Naive thymus-derived CD8-positive, alpha-beta T cell (primary cell): ENCODE measurements around the gene FBXL15. TPM values are rescaled to one million over a fixed set of nuclear protein-coding genes. Genes with fewer than 3 reads are reported as not detected.

ENCODE experiments used
- ATAC-seq, 2 donors: fragments of 150-1000 bp; cut with Tn5 transposase in 1 of 2; sonication (Bioruptor Pico), chemical (Tn5 transposase) in 1 of 2; 1 replicate in 1 of 2; 2 replicates in 1 of 2; pipeline ENCODE4 v1.10.0; 2021; ENCODE audit warnings: mild to moderate bottlenecking in 2 of 2, moderate library complexity in 2 of 2
- POLR2A ChIA-PET: fragments of 350-600 bp; sonication (Branson Sonifier 250); formaldehyde crosslinking; loops from one replicate; lab custom pipeline; 2021; ENCODE audit warnings: antibody characterized with exemption; lab: Charles Lee
- DNase-seq, 10 donors: peaks; one replicate each; pipeline versions ENCODE4 v3.0.0 to v3.0.0-alpha.2; 2020 to 2022
- H3K27ac Mint-ChIP-seq, 10 donors: one replicate each; pipeline ENCODE4 v1.8.0; 2020 to 2022; ENCODE audit warnings: mild to moderate bottlenecking in 10 of 10, mixed read lengths in 10 of 10, moderate library complexity in 4 of 10, inconsistent platforms in 1 of 10
- H3K27me3 Mint-ChIP-seq, 5 donors: one replicate each; pipeline ENCODE4 v1.8.0; 2021 to 2022; ENCODE audit warnings: mixed read lengths in 5 of 5
- H3K36me3 Mint-ChIP-seq, 3 donors: one replicate each; pipeline ENCODE4 v1.8.0; 2020 to 2022; ENCODE audit warnings: mixed read lengths in 3 of 3, mild to moderate bottlenecking in 2 of 3, inconsistent platforms in 1 of 3
- H3K4me1 Mint-ChIP-seq, 4 donors: one replicate each; pipeline ENCODE4 v1.8.0; 2021 to 2022; ENCODE audit warnings: mixed read lengths in 4 of 4
- H3K4me3 Mint-ChIP-seq, 10 donors: one replicate each; pipeline ENCODE4 v1.8.0; 2020 to 2022; ENCODE audit warnings: mild to moderate bottlenecking in 10 of 10, mixed read lengths in 10 of 10, moderate library complexity in 6 of 10, inconsistent platforms in 1 of 10
- H3K9me3 Mint-ChIP-seq, 9 donors: one replicate each; pipeline ENCODE4 v1.8.0; 2020 to 2022; ENCODE audit warnings: mixed read lengths in 9 of 9, mild to moderate bottlenecking in 3 of 9, inconsistent platforms in 1 of 9, moderate library complexity in 1 of 9
- polyA plus RNA-seq, 3 donors: library from polyadenylated mRNA; unstranded; fragments of 300-500 nt; fragmentation: Illumina TruSeq; gene quantifications; one replicate each; pipeline ENCODE4 v1.2.3, GENCODE V29; 2021
- total RNA-seq, 8 experiments: library from RNA in 2 of 8; stranded (reverse) in 2 of 8; gene quantifications; one replicate each; pipeline ENCODE4 v1.2.3 and lab custom pipeline; 2021 to 2026

The FBXL15 gene
- total and polyA plus RNA-seq, 5 experiments from 2014 or later = 18.7 to 35.5 (median 26.8) TPM

DNA sequence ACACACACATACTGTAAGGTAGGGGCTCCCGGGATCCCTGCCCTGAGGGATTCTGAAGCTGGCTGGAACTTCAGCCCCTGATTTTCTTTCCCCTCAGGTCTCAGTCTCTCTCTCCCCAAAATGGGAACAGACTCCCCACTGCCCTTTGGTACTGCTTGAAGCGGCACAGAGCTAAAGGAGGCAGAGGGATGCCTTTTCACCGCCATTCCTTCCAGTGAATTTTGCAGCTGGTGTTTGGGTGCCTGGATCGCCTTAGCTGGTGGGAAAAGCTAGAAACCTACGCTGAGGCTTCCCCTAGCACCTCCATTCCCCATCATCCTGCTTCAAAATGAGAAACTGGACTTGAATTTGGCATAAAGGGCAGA, 14.5 kb downstream of the FBXL15 start:
- peaks cover 0 to 2% (median 0%) of the 10 kb centered on the region in 5 donors for H3K27me3 Mint-ChIP-seq
- POLR2A ChIA-PET = interaction anchor here (0.9 to 7.5 kb wide), 11 partner anchors 10 to 66 kb away, joined by 3 to 184 read pairs (median 7); partner anchors contain the start of genes C10orf95, FBXL15 and NFKB2
- peak overlapping the region; percentile 81 to 95 (median 86) for H3K4me3 Mint-ChIP-seq
- no peak for DNase-seq
- peaks cover 34 to 68% (median 66%) of the 10 kb centered on the region in 4 donors for H3K4me1 Mint-ChIP-seq
- H3K9me3 Mint-ChIP-seq = no peaks in the 10 kb centered on the region
- H3K27ac Mint-ChIP-seq = peak overlapping the region; percentile 83 to 97 (median 94)
- peaks cover 0 to 8% (median 0%) of the 10 kb centered on the region in 3 donors for H3K36me3 Mint-ChIP-seq
- ATAC-seq = no peak

DNA sequence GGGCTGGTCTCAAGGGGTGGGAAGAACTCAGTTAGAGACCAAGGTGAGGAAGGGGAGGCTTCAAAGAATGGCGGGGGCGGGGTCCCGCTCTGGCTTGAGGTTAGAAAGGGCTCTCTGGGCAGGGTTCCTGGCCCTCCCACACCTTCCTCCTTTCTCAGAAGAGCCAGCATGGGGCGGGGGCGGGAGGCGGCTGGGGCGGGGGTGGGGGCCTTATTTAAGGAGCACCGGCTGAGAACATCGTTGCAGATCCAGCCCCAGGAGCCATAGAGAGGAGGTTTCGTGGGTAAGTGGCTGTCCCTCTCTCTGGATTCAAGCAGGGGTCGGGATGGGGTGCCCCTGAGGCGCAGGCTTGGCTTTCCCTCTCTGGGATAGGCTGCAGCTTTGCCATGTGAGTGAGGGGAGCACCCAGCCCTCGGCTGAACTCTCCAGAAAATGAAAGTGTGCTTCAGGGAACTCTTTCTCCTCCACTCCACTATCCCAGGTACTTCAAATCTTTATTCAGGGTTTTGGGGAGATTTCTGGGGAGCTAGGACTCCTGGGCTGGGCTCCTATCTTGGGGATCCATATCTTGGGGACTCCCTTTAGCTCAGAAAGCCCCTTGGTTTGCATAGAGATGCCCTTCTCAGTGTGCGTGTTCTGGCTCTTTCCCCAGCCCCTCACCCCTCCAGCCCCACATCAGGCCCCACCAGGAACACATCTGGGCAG, 15.0 kb downstream of the FBXL15 start:
- POLR2A ChIA-PET = interaction anchor here (0.6 to 7.5 kb wide), 12 partner anchors 10 to 181 kb away, joined by 3 to 184 read pairs (median 6); partner anchors contain the start of genes C10orf95, FBXL15 and NFKB2
- DNase-seq (peak in 2 of 10 donors; percentile 20 to 36), ATAC-seq (peak in 1 of 2 donors; percentile 18)
- no peaks in the 10 kb centered on the region for H3K9me3 Mint-ChIP-seq
- peaks cover 0 to 8% (median 0%) of the 10 kb centered on the region in 3 donors for H3K36me3 Mint-ChIP-seq
- H3K4me1 Mint-ChIP-seq = peaks cover 34 to 68% (median 66%) of the 10 kb centered on the region in 4 donors
- H3K27me3 Mint-ChIP-seq = peaks cover 0 to 2% (median 0%) of the 10 kb centered on the region in 5 donors
- peak overlapping the region; percentile 81 to 95 (median 86) for H3K4me3 Mint-ChIP-seq
- H3K27ac Mint-ChIP-seq = peak overlapping the region; percentile 83 to 97 (median 94)

DNA sequence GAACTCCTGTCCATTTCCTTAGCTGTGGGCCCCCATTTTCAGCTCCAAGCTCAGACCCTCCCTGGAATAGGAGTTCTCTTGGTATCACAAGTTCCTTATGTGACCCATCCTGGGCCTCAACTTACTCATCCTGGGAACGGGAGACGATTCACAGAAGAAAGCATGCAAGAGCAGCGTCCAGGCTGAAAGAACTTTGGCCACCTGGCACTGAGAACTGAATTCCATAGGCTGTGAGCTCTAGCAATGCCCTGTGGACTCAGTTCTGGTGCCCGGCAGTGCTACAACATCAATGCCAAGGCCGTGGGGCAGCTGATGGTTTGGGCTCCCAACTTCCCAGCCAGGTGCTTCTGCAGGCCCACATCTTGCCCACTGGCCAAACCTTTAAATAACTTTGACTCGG, 15.7 kb downstream of the FBXL15 start:
- H3K27ac Mint-ChIP-seq = peak overlapping the region; percentile 82 to 97 (median 92)
- no peak for ATAC-seq
- POLR2A ChIA-PET = interaction anchor here (0.6 to 7.5 kb wide), 12 partner anchors 11 to 331 kb away, joined by 3 to 184 read pairs (median 7); partner anchors contain the start of genes C10orf95, FBXL15 and NFKB2
- peaks cover 34 to 70% (median 65%) of the 10 kb centered on the region in 4 donors for H3K4me1 Mint-ChIP-seq
- peaks cover 0 to 8% (median 0%) of the 10 kb centered on the region in 3 donors for H3K36me3 Mint-ChIP-seq
- DNase-seq = no peak
- H3K9me3 Mint-ChIP-seq = no peaks in the 10 kb centered on the region
- peaks cover 0 to 2% (median 0%) of the 10 kb centered on the region in 5 donors for H3K27me3 Mint-ChIP-seq
- peak overlapping the region; percentile 81 to 95 (median 86) for H3K4me3 Mint-ChIP-seq

DNA sequence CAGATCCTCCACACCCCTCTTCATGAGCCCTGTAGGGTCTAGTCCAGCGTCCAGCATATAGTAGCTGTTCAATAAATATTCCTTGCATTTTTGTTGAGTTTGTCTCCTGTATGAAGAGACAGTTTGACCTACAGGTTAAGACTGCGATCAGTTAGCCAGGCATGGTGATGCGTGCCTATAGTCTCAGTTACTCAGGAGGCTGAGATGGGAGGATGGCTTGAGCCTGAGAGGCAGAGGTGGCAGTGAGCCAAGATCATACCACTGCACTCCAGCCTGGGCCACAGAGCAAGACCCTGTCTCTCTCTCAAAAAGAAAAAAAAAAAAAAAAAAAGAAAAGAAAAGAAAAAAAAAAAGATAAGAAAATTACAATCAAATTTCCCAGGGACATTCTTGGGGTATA, 16.9 kb downstream of the FBXL15 start:
- POLR2A ChIA-PET = interaction anchor here (0.7 to 7.5 kb wide), 4 partner anchors 13 to 24 kb away, joined by 4 to 184 read pairs (median 66); partner anchors contain the start of genes C10orf95 and FBXL15
- Mint-ChIP-seq H3K4me1 (peaks cover 31 to 64% (median 54%) of the 10 kb centered on the region in 4 donors), H3K27me3 (peaks cover 0 to 2% (median 0%) of the 10 kb centered on the region in 5 donors), H3K9me3 (no peaks in the 10 kb centered on the region), H3K27ac (peak overlapping the region in 8 of 10 donors; percentile 22 to 94 (median 84)), H3K4me3 (peak overlapping the region; percentile 29 to 95 (median 84)), H3K36me3 (peaks cover 0 to 8% (median 0%) of the 10 kb centered on the region in 3 donors)
- no peak for ATAC-seq
- DNase-seq = no peak

DNA sequence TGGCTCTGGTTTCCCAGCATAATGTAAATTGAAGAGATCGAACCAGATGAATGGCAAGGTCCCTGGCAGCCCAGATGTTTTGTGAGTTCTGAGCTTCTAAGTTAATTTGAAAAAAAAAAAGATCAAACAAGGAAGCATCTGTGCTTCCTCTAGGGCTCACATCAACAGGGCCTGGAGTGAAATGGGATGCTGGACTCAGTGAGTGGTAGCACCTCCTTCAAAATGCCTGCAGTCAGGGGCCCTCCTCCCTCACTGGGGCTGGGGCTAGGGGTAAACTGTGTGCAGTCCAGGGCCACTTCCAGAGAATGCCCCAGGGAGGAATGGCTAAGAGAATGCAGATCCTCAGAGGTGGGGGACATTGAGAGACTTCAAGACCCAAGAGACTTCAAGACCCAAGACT, 17.7 kb downstream of the FBXL15 start:
- POLR2A ChIA-PET = interaction anchor here (0.8 to 7.5 kb wide), 3 partner anchors 12 to 40 kb away, joined by 3 to 184 read pairs (median 3); partner anchors contain the start of gene C10orf95
- DNase-seq (no peak), ATAC-seq (no peak)
- Mint-ChIP-seq H3K36me3 (peaks cover 0 to 10% (median 0%) of the 10 kb centered on the region in 3 donors), H3K27me3 (no peaks in the 10 kb centered on the region), H3K4me1 (peaks cover 26 to 58% (median 46%) of the 10 kb centered on the region in 4 donors), H3K27ac (peak overlapping the region in 7 of 10 donors; percentile 15 to 94 (median 79)), H3K4me3 (peak overlapping the region in 5 of 10 donors; percentile 45 to 89 (median 56)), H3K9me3 (no peaks in the 10 kb centered on the region)

DNA sequence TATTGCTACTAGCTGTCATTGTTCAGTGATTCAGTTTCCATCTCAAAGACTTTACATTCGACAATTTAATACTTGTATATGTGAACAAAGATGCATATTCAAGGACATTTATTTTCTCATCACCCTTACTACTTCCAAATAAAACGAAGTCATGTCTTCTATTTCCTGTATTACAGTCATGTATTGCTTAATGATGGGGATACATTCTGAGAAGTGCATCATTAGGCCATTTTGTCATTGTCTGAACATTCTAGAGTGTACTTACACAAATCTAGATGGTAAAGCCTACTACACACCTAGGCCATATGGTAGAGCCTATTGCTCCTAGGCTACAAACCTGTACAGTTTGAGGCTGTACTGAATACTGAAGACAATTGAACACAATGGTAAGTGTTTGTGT, 24.2 kb downstream of the FBXL15 start:
- Mint-ChIP-seq H3K4me1 (peaks cover 7 to 19% (median 10%) of the 10 kb centered on the region in 4 donors), H3K9me3 (no peaks in the 10 kb centered on the region), H3K27ac (no peak overlapping the region), H3K27me3 (no peaks in the 10 kb centered on the region), H3K4me3 (no peak overlapping the region), H3K36me3 (peaks cover 0 to 3% (median 0%) of the 10 kb centered on the region in 3 donors)
- ATAC-seq = no peak
- no peak for DNase-seq
- POLR2A ChIA-PET = no interaction called here

DNA sequence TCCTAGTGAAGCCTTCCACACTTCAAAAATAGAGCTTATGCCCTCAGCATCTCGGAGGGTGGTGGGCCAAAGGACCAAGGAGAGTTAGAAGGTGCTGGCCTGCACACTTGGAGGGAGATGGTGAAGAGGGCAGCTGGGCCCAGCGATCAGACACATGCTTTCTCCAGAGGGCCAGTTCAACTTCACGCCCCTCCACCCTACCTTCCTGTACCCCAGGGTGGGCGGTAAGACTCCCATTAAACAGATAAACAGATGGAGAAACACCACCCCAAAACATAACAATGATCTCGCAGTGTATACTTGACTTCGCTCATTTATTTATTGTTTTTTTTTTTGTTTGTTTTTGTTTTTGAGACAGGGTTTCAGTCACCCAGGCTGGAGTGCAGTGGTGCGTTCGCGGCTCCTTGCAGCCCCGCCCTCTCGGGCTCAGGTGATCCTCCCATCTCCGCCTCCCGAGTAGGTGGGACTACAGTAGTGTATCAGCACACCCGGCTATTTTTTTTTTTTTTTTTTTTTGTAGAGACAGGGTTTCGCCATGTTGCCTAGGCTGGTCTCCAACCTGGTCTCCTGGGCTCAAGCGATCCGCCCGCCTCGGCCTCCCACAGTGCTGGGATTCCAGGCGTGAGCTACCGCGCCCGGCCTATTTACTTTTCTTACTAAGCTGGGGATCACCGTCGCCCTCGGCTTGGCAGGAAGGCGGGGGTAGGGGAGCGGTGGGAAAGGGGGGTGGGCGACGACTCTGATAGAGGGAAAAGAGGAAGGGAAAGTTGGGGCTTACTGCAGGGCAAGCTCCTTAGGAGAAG, 28.9 kb downstream of the FBXL15 start:
- DNase-seq (peak; percentile 70 to 93 (median 82)), ATAC-seq (peak; percentile 64 to 68)
- H3K4me3 Mint-ChIP-seq = peak overlapping the region; percentile 89 to 97 (median 93)
- no peaks in the 10 kb centered on the region for H3K9me3 Mint-ChIP-seq
- peaks cover 12 to 32% (median 26%) of the 10 kb centered on the region in 4 donors for H3K4me1 Mint-ChIP-seq
- H3K27me3 Mint-ChIP-seq = no peaks in the 10 kb centered on the region
- peak overlapping the region; percentile 79 to 98 (median 95) for H3K27ac Mint-ChIP-seq
- POLR2A ChIA-PET = interaction anchor here (1.0 to 6.9 kb wide), 24 partner anchors 8 to 631 kb away, joined by 3 to 184 read pairs (median 7); partner anchors contain the start of genes ACTR1A, CUEDC2, FBXL15 and NFKB2
- H3K36me3 Mint-ChIP-seq = peaks cover 0 to 16% (median 0%) of the 10 kb centered on the region in 3 donors

DNA sequence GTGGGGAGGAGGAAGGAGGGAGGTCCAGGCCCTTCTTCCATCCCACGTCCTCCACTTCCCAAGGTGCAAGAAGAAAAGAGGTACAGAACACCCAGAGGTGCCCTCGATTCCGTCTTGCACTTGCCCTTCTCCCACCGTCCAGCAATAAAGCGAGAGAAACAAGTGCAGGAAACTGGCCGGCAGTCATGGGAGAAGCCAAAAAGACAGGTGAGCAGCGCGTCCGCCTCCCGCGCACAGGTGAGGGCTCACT, 29.4 kb downstream of the FBXL15 start:
- DNase-seq (no peak), ATAC-seq (no peak)
- Mint-ChIP-seq H3K4me3 (peak overlapping the region; percentile 89 to 97 (median 93)), H3K27me3 (no peaks in the 10 kb centered on the region), H3K4me1 (peaks cover 10 to 31% (median 27%) of the 10 kb centered on the region in 4 donors), H3K9me3 (no peaks in the 10 kb centered on the region), H3K27ac (peak overlapping the region; percentile 79 to 98 (median 95)), H3K36me3 (peaks cover 0 to 16% (median 0%) of the 10 kb centered on the region in 3 donors)
- POLR2A ChIA-PET = interaction anchor here (0.9 to 6.9 kb wide), 27 partner anchors 9 to 631 kb away, joined by 3 to 184 read pairs (median 6); partner anchors contain the start of genes ACTR1A, CUEDC2, FBXL15 and GBF1

DNA sequence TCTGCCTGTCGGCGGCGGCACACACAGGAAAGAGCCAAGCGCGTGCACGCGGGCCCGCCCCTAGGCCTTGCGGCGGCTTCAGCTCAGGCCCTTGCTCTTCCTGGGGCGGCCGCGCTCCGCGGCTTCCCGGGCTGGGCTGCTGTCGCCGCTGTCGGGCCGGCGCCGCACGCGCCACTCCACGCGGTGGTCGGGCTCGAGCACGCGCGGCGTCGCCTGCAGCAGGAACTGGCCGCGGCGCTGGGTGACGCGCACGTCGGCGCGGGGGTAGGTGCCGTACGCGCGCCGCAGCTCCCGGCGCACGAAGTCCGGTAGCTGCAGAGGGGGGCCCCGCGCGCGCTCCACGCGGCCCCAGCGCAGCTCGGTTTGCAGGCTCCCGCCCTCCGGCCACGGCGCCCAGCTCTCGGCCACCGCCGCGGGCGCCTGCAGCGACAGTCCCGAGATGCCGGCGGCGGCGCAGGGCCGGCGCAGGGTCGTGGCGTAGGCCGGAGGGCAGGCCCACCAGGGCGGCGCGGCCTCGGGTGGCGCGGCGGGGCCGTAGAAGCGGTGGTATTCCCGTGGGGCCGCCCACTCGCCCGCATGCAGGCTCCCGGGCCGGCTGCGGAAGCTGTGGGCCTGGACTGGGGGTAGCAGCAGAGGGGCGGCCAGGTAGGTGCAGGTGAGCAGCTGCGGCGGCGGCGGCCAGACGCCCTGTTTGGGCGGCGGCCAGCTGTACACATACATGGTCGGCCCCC, 29.9 kb downstream of the FBXL15 start:
- peaks cover 0 to 20% (median 0%) of the 10 kb centered on the region in 3 donors for H3K36me3 Mint-ChIP-seq
- ATAC-seq = peak; percentile 86 to 87
- POLR2A ChIA-PET = interaction anchor here (0.9 to 6.9 kb wide), 27 partner anchors 10 to 632 kb away, joined by 3 to 184 read pairs (median 6); partner anchors contain the start of genes ACTR1A, CUEDC2, FBXL15 and GBF1
- H3K9me3 Mint-ChIP-seq = no peaks in the 10 kb centered on the region
- peak overlapping the region; percentile 79 to 98 (median 95) for H3K27ac Mint-ChIP-seq
- peaks cover 10 to 32% (median 28%) of the 10 kb centered on the region in 4 donors for H3K4me1 Mint-ChIP-seq
- H3K4me3 Mint-ChIP-seq = peak overlapping the region; percentile 89 to 97 (median 93)
- peak; percentile 85 to 95 (median 88) for DNase-seq
- no peaks in the 10 kb centered on the region for H3K27me3 Mint-ChIP-seq

DNA sequence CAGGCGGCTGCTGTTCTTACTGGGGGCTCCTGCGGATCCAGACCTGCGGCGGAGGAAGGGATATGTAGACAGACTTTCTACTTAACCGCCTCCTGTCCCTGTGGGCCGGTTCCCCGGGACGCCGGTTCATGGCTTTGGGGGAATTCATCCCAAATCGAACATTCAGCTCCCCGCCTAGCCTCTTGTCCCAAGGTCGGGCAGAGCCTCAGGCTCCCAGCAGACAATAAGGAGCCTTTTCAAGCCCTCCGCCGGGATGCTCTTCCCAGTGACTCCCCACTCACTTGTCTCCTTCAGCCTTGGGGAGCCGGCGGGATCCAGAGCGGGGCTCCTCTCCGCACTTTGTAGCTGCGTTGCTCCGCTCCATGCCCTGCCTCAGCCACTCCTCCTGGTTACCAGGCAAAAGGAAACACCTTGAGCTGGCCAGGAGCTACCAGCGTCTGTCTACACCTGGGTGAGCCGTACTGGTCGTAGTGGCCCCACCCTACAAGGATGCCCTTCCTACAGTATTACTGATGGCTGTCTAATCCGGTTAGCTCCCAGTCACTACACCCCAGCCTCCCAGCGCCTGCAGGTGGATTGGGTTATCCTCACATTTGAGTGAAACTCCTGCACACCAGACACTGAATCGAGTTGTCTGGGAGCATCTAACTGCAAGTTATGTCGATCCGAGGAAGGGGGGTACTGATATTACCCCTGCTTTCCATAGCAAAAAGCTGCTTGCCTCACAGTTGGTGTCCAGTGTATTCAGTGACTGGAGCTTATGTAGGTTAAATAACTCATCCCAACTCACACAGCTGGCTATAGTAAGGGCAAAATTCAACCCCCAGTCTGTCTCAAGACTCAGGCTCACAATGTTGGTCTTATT, 30.7 kb downstream of the FBXL15 start, which contains the start of gene C10orf95:
Gene C10orf95 (minus strand): TSS at position 439 of the 865 bp plus-strand sequence. CDS start 450 bp downstream, outside the sequence.
- peaks cover 0 to 22% (median 2%) of the 10 kb centered on the region in 3 donors for H3K36me3 Mint-ChIP-seq
- ATAC-seq = no peak
- H3K4me3 Mint-ChIP-seq = peak within 1 kb of the TSS; percentile 80 to 96 (median 88)
- peaks cover 10 to 32% (median 28%) of the 10 kb centered on the region in 4 donors for H3K4me1 Mint-ChIP-seq
- no peaks in the 10 kb centered on the region for H3K27me3 Mint-ChIP-seq
- peak in 1 of 10 donors; percentile 9 for DNase-seq
- H3K9me3 Mint-ChIP-seq = no peaks in the 10 kb centered on the region
- peak within 1 kb of the TSS; percentile 67 to 92 (median 86) for H3K27ac Mint-ChIP-seq
- POLR2A ChIA-PET = interaction anchor here (0.7 to 6.9 kb wide), 25 partner anchors 9 to 1421 kb away, joined by 3 to 184 read pairs (median 6); partner anchors contain the start of genes ACTR1A, CUEDC2, FBXL15 and GBF1
